Tibial artery (tissue), 4 donors: ENCODE results near the gene NEK7.

Source experiments
- DNase-seq, 2 donors: peaks; one replicate each; pipeline ENCODE4 v3.0.0-alpha.2; 2019
- H3K27ac ChIP-seq, 2 donors: fragments of 200-600 bp; sonication (generic) in 1 of 2; 1 replicate in 1 of 2; 2 replicates in 1 of 2; pipeline ENCODE4 v1.5.1; 2018 to 2019; ENCODE audit warnings: mild to moderate bottlenecking in 1 of 2
- H3K27me3 ChIP-seq, 2 donors: fragments of 200-600 bp; sonication (generic) in 1 of 2; one replicate each; pipeline versions ENCODE4 v1.5.1 to v1.6.0; 2016 to 2019
- H3K36me3 ChIP-seq, 3 donors: fragments of 200-600 bp; sonication (generic) in 2 of 3; one replicate each; pipeline ENCODE4 v1.5.1; 2016 to 2019; ENCODE audit warnings: mild to moderate bottlenecking in 2 of 3
- H3K4me1 ChIP-seq, 4 donors: fragments of 200-600 bp; sonication (generic) in 2 of 4; 1 replicate in 3 of 4; 2 replicates in 1 of 4; pipeline ENCODE4 v1.5.1; 2016 to 2019
- H3K4me3 ChIP-seq, 2 donors: fragments of 200-600 bp; sonication (generic) in 1 of 2; 1 replicate in 1 of 2; 2 replicates in 1 of 2; pipeline ENCODE4 v1.5.1; 2018 to 2019; ENCODE audit warnings: mild to moderate bottlenecking in 2 of 2
- H3K9me3 ChIP-seq, 3 donors: fragments of 200-600 bp; sonication (generic) in 1 of 3; one replicate each; pipeline ENCODE4 v1.5.1; 2016 to 2019
- CTCF ChIP-seq, 2 experiments: fragments of 200-600 bp in 1 of 2; fragments of 450-650 bp in 1 of 2; IDR thresholded peaks; one replicate each; pipeline ENCODE4 v1.5.1; 2017 to 2019; ENCODE audit warnings: antibody characterized with exemption in 2 of 2, mild to moderate bottlenecking in 1 of 2, moderate library complexity in 1 of 2
- intact Hi-C: fragments of 100-400 bp; cut with DNase I; formaldehyde crosslinking; loops from one replicate; pipeline ENCODE4 v1.15.0; 2023; ENCODE audit warnings: low total_unique reads

NEK7 gene

GRCh38 chr1:198155253-198155652 lies 1.5 kb upstream of the NEK7 start:
- Histone ChIP-seq H3K27ac (peak overlapping the region; percentile 96 to 100), H3K36me3 (no peaks in the 10 kb centered on the region), H3K9me3 (no peaks in the 10 kb centered on the region), H3K4me1 (peaks cover 0 to 63% (median 44%) of the 10 kb centered on the region in 4 donors), H3K27me3 (no peaks in the 10 kb centered on the region), H3K4me3 (peak overlapping the region in 1 of 2 donors; percentile 87)
- TF ChIP-seq CTCF (IDR thresholded peaks at IDR 0.05), result no peak
- intact Hi-C loops, result no loop called here
- no peak for DNase-seq

GRCh38 chr1:198156111-198156744 lies 570 bp upstream of the NEK7 start:
- H3K27me3 ChIP-seq, result no peaks in the 10 kb centered on the region
- intact Hi-C loops, result no loop called here
- peak; percentile 49 to 80 for DNase-seq
- peak overlapping the region; percentile 74 to 87 for H3K4me3 ChIP-seq
- H3K36me3 ChIP-seq, result no peaks in the 10 kb centered on the region
- H3K9me3 ChIP-seq, result no peaks in the 10 kb centered on the region
- peaks cover 0 to 73% (median 45%) of the 10 kb centered on the region in 4 donors for H3K4me1 ChIP-seq
- peak overlapping the region; percentile 96 to 100 for H3K27ac ChIP-seq
- TF ChIP-seq CTCF (IDR thresholded peaks at IDR 0.05), result peak; percentile 59 to 68

GRCh38 chr1:198157241-198157846 lies 546 bp downstream of the NEK7 start:
- Histone ChIP-seq H3K27me3 (no peaks in the 10 kb centered on the region), H3K4me3 (peak overlapping the region; percentile 74 to 87), H3K27ac (peak overlapping the region; percentile 96 to 100), H3K36me3 (no peaks in the 10 kb centered on the region), H3K9me3 (no peaks in the 10 kb centered on the region), H3K4me1 (peaks cover 0 to 75% (median 51%) of the 10 kb centered on the region in 4 donors)
- intact Hi-C loops, result no loop called here
- DNase-seq, result peak; percentile 93 to 95
- TF ChIP-seq CTCF (IDR thresholded peaks at IDR 0.05), result peak in 1 of 2 experiments; percentile 4

GRCh38 chr1:198157847-198158725 lies 1.3 kb downstream of the NEK7 start:
- H3K27ac ChIP-seq, result peak overlapping the region; percentile 96 to 100
- DNase-seq, result no peak

More at GRCh38 chr1:198157847-198158725, 1.3 kb downstream of the NEK7 start:
- Histone ChIP-seq H3K4me3 (peak overlapping the region; percentile 74 to 87), H3K9me3 (no peaks in the 10 kb centered on the region), H3K36me3 (no peaks in the 10 kb centered on the region), H3K4me1 (peaks cover 0 to 72% (median 46%) of the 10 kb centered on the region in 4 donors), H3K27me3 (no peaks in the 10 kb centered on the region)
- intact Hi-C loops, result no loop called here
- TF ChIP-seq CTCF (IDR thresholded peaks at IDR 0.05), result no peak
